ENCODE data around the gene SLC16A8.

Gene SLC16A8

GRCh38 chr22:38034278-38034882 is 49.6 kb downstream of the SLC16A8 start:
- peak; percentile 97 for ATAC-seq
- no peak for TF ChIP-seq PATZ1 (CRISPR knock-in tag; IDR thresholded peaks at IDR 0.05; ENCODE audit: borderline replicate concordance)
- TF ChIP-seq TCF4 (CRISPR knock-in tag; IDR thresholded peaks at IDR 0.05; ENCODE audit: borderline replicate concordance): no peak
- no peak for TF ChIP-seq ARNTL (CRISPR knock-in tag; IDR thresholded peaks at IDR 0.05; ENCODE audit: borderline replicate concordance, low read depth)

- peak; percentile 22; the same call in 2 of the 3 replicates for ATAC-seq
Measured at GRCh38 chr22:38033522-38034277, 50.3 kb downstream of the SLC16A8 start.

More at GRCh38 chr22:38033522-38034277, 50.3 kb downstream of the SLC16A8 start:
- TF ChIP-seq SNAI2 (CRISPR knock-in tag; IDR thresholded peaks at IDR 0.05): no peak
- no peak for TF ChIP-seq OSR1 (CRISPR knock-in tag; IDR thresholded peaks at IDR 0.05)
- no peak for TF ChIP-seq ISL1 (CRISPR knock-in tag; IDR thresholded peaks at IDR 0.05)
- no peak for TF ChIP-seq ZNF8 (CRISPR knock-in tag; IDR thresholded peaks at IDR 0.05)
- no peak for TF ChIP-seq POU6F1 (CRISPR knock-in tag; IDR thresholded peaks at IDR 0.05; ENCODE audit: borderline replicate concordance, low read depth)
- TF ChIP-seq ZFP30 (CRISPR knock-in tag; IDR thresholded peaks at IDR 0.05): no peak
- TF ChIP-seq PATZ1 (CRISPR knock-in tag; IDR thresholded peaks at IDR 0.05; ENCODE audit: borderline replicate concordance): no peak
- no peak for TF ChIP-seq CSDC2 (CRISPR knock-in tag; IDR thresholded peaks at IDR 0.05)
- TF ChIP-seq BACH2 (CRISPR knock-in tag; IDR thresholded peaks at IDR 0.05; ENCODE audit: borderline replicate concordance): no peak
- TF ChIP-seq CSRNP3 (CRISPR knock-in tag; IDR thresholded peaks at IDR 0.05): no peak
- TF ChIP-seq RARB (CRISPR knock-in tag; IDR thresholded peaks at IDR 0.05): no peak
- no peak for TF ChIP-seq ARNTL (CRISPR knock-in tag; IDR thresholded peaks at IDR 0.05; ENCODE audit: borderline replicate concordance, low read depth)
- no peak for TF ChIP-seq CREB5 (CRISPR knock-in tag; IDR thresholded peaks at IDR 0.05; ENCODE audit: low read depth)
- TF ChIP-seq ESRRG (CRISPR knock-in tag; IDR thresholded peaks at IDR 0.05): no peak
- TF ChIP-seq TSHZ2 (CRISPR knock-in tag; IDR thresholded peaks at IDR 0.05): no peak
- TF ChIP-seq ZNF70 (CRISPR knock-in tag; IDR thresholded peaks at IDR 0.05): no peak
- no peak for TF ChIP-seq TCF4 (CRISPR knock-in tag; IDR thresholded peaks at IDR 0.05; ENCODE audit: borderline replicate concordance)
- no peak for TF ChIP-seq GLIS3 (CRISPR knock-in tag; IDR thresholded peaks at IDR 0.05)
